CD4-positive, alpha-beta memory T cell (primary cell): Measurements from ENCODE around the gene RAB22A. TPM values are rescaled to one million over a fixed set of nuclear protein-coding genes. Genes with fewer than 3 reads are reported as not detected.
A peak's percentile ranks its signal among the peaks of the same experiment; 100 is the strongest.

Experiments used
- CTCF ChIA-PET: fragments of 350-600 bp; sonication (Branson Sonifier 250); formaldehyde crosslinking; loops from one replicate; lab custom pipeline; 2021; ENCODE audit warnings: inconsistent platforms; ENCODE audit not compliant: partially characterized antibody; lab: Charles Lee
- POLR2A ChIA-PET: fragments of 350-600 bp; sonication (Branson Sonifier 250); formaldehyde crosslinking; loops from one replicate; lab custom pipeline; 2021; ENCODE audit not compliant: partially characterized antibody; lab: Charles Lee
- DNase-seq, 5 donors: peaks; one replicate each; pipeline versions ENCODE4 v3.0.0 to v3.0.0-alpha.2; 2020 to 2022; ENCODE audit warnings: mixed read lengths in 1 of 5
- H3K27ac ChIP-seq: one replicate; pipeline ENCODE4 v1.7.0; 2013; ENCODE audit warnings: low read depth, low read length
- H3K27me3 ChIP-seq: 2 replicates; pipeline ENCODE4 v1.7.0; 2013; ENCODE audit warnings: mild to moderate bottlenecking, low read length, moderate library complexity; ENCODE audit not compliant: insufficient read depth
- H3K36me3 ChIP-seq: 2 replicates; pipeline ENCODE4 v1.7.0; 2013; ENCODE audit warnings: mild to moderate bottlenecking, low read length, moderate library complexity; ENCODE audit not compliant: insufficient read depth
- H3K4me1 ChIP-seq: 2 replicates; pipeline ENCODE4 v1.7.0; 2013; ENCODE audit warnings: mild to moderate bottlenecking, low read length, moderate library complexity; ENCODE audit not compliant: insufficient read depth
- H3K4me3 ChIP-seq, 2 donors: one replicate each; pipeline ENCODE4 v1.7.0; 2013; ENCODE audit warnings: low read length in 2 of 2, mild to moderate bottlenecking in 1 of 2
- H3K9me3 ChIP-seq, 2 donors: one replicate each; pipeline ENCODE4 v1.7.0; 2013; ENCODE audit warnings: low read length in 2 of 2, control low read depth in 1 of 2; ENCODE audit not compliant: control insufficient read depth in 1 of 2
- H3K27ac Mint-ChIP-seq, 7 donors: one replicate each; pipeline ENCODE4 v1.8.0; 2020 to 2021; ENCODE audit warnings: mixed read lengths in 7 of 7, mild to moderate bottlenecking in 6 of 7, inconsistent platforms in 3 of 7, moderate library complexity in 3 of 7
- H3K27me3 Mint-ChIP-seq, 2 donors: one replicate each; pipeline ENCODE4 v1.8.0; 2020 to 2021; ENCODE audit warnings: mixed read lengths in 2 of 2
- H3K36me3 Mint-ChIP-seq, 2 donors: one replicate each; pipeline ENCODE4 v1.8.0; 2020 to 2021; ENCODE audit warnings: mixed read lengths in 2 of 2, inconsistent platforms in 1 of 2, mild to moderate bottlenecking in 1 of 2
- H3K4me1 Mint-ChIP-seq, 4 donors: one replicate each; pipeline ENCODE4 v1.8.0; 2020 to 2021; ENCODE audit warnings: mixed read lengths in 4 of 4, mild to moderate bottlenecking in 1 of 4
- H3K4me3 Mint-ChIP-seq, 8 donors: one replicate each; pipeline ENCODE4 v1.8.0; 2020 to 2021; ENCODE audit warnings: mixed read lengths in 8 of 8, mild to moderate bottlenecking in 7 of 8, moderate library complexity in 6 of 8, inconsistent platforms in 3 of 8
- H3K9me3 Mint-ChIP-seq, 8 donors: one replicate each; pipeline ENCODE4 v1.8.0; 2020 to 2021; ENCODE audit warnings: mixed read lengths in 8 of 8, mild to moderate bottlenecking in 5 of 8, inconsistent platforms in 3 of 8, moderate library complexity in 1 of 8
- intact Hi-C: fragments of 100-400 bp; cut with micrococcal nuclease; formaldehyde crosslinking; loops from one replicate; pipeline ENCODE4 v1.15.1; 2023
- polyA plus RNA-seq, 2 donors: library from polyadenylated mRNA; unstranded; fragments of 300-500 nt; fragmentation: Illumina TruSeq; gene quantifications; one replicate each; pipeline ENCODE4 v1.2.3, GENCODE V29; 2021
- total RNA-seq, 2 experiments: library from RNA; stranded (reverse); gene quantifications; one replicate each; pipeline ENCODE4 v1.2.3, GENCODE V29; 2021

The RAB22A gene
- total and polyA plus RNA-seq, 4 experiments from 2014 or later = 11.0 to 23.6 (median 20.4) TPM

DNA sequence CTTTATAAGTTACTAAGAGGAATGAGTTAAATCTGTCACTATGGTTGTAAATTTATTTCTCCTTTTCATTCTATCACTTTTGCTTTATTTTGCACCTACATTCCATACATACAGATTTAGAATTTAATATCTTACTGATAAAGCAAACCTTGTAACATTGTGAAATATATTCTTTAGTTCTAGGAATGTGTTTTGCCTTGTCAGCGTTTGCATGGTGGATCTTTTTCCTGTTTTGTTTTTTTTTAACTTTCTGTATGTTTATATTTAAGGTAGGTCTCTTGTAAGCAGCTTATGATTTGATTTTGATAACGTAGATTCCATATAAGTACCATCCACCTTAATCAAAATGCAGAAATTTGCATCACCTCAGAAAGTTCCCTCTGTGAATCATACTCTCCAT, 16.4 kb downstream of the RAB22A start:
- H3K4me1 Mint-ChIP-seq = peaks cover 46 to 72% (median 59%) of the 10 kb centered on the region in 4 donors
- peaks cover 3% of the 10 kb centered on the region for H3K36me3 ChIP-seq
- no peaks in the 10 kb centered on the region for H3K27me3 Mint-ChIP-seq
- ChIA-PET POLR2A (no interaction called here), CTCF (no interaction called here)
- H3K36me3 Mint-ChIP-seq = peaks cover 14 to 17% of the 10 kb centered on the region in 2 donors
- no peak overlapping the region for H3K4me3 ChIP-seq
- peaks cover 17% of the 10 kb centered on the region for H3K4me1 ChIP-seq
- H3K9me3 ChIP-seq = no peaks in the 10 kb centered on the region
- no peaks in the 10 kb centered on the region for H3K9me3 Mint-ChIP-seq
- no peak for DNase-seq
- peak overlapping the region in 2 of 7 donors; percentile 37 to 76 for H3K27ac Mint-ChIP-seq
- intact Hi-C loops = no loop called here
- H3K27me3 ChIP-seq = no peaks in the 10 kb centered on the region
- peak overlapping the region in 2 of 8 donors; percentile 6 to 14 for H3K4me3 Mint-ChIP-seq
- no peak overlapping the region for H3K27ac ChIP-seq

DNA sequence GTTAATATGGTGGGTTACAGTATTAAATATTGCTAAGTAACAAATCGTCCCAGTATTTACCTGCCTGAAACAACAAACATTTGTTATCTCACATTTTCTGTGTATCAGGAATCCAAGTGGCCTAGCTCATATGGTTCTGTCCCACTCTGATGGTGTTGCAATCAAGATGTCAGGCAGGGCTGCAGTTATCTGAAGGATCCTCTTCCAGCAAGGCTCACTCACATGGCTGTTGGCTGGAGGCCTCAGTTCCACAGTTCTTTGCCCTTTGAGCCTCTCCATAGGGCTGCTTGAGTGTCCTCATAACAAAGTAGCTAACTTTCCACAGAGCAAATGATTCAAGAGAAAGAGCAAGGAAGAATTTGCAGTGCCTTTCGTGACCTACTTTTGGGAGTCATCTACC, 17.7 kb downstream of the RAB22A start:
- Mint-ChIP-seq H3K27ac (no peak overlapping the region), H3K4me1 (peaks cover 43 to 69% (median 55%) of the 10 kb centered on the region in 4 donors)
- peaks cover 17% of the 10 kb centered on the region for H3K4me1 ChIP-seq

DNA sequence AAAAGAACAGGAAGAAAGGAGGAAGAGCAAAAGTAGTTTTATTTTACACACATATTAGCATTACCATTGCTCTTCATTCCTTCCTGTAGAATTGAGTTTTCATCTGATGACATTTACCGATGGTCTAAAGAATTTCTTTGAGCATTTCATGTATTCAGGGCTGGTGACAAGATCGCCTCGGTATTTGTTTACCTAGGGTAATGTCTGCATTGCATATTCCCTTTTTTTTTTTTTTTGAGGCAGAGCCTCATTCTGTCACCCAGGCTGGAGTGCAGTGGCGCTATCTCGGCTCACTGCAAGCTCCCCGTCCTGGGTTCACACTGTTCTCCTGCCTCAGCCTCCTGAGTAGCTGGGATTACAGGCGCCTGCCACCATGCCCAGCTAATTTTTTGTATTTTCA, 19.3 kb downstream of the RAB22A start:
- ChIA-PET POLR2A (no interaction called here), CTCF (no interaction called here)
- no peak for DNase-seq
- H3K36me3 Mint-ChIP-seq = peaks cover 23 to 30% of the 10 kb centered on the region in 2 donors
- peaks cover 3% of the 10 kb centered on the region for H3K36me3 ChIP-seq
- peak overlapping the region in 1 of 7 donors; percentile 15 for H3K27ac Mint-ChIP-seq
- intact Hi-C loops = no loop called here
- H3K27me3 ChIP-seq = no peaks in the 10 kb centered on the region
- H3K4me3 Mint-ChIP-seq = no peak overlapping the region
- H3K9me3 ChIP-seq = no peaks in the 10 kb centered on the region
- H3K27ac ChIP-seq = no peak overlapping the region
- no peaks in the 10 kb centered on the region for H3K9me3 Mint-ChIP-seq
- H3K27me3 Mint-ChIP-seq = no peaks in the 10 kb centered on the region
- no peak overlapping the region for H3K4me3 ChIP-seq
- peaks cover 17% of the 10 kb centered on the region for H3K4me1 ChIP-seq
- peaks cover 42 to 62% (median 53%) of the 10 kb centered on the region in 4 donors for H3K4me1 Mint-ChIP-seq

More for the DNA sequence above, 17.7 kb downstream of the RAB22A start:
- Histone ChIP-seq H3K27ac (no peak overlapping the region), H3K4me3 (no peak overlapping the region), H3K27me3 (no peaks in the 10 kb centered on the region), H3K36me3 (peaks cover 3% of the 10 kb centered on the region), H3K9me3 (no peaks in the 10 kb centered on the region)
- no peak for DNase-seq
- ChIA-PET CTCF (no interaction called here), POLR2A (no interaction called here)
- Mint-ChIP-seq H3K9me3 (no peaks in the 10 kb centered on the region), H3K27me3 (no peaks in the 10 kb centered on the region), H3K4me3 (peak overlapping the region in 1 of 8 donors; percentile 8), H3K36me3 (peaks cover 19 to 20% of the 10 kb centered on the region in 2 donors)
- intact Hi-C loops = no loop called here

DNA sequence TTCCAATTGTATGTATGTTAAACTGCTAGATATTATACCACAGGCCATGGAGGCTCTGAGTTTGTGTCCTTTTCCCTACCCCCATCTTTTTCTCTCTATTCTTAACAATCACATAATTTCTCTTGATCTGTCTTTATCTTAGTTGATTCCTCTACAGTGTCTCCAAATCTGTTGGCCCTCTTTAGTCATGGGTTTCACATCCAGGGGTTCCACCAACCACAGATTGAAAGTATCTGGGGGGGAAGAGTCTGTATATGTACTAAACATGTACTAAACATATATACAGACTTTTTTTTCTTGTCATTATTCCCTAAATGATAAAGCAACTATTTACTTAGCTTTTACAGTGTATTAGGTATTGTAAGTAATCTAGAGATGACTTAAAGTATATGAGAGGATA, 20.2 kb downstream of the RAB22A start:
- H3K9me3 Mint-ChIP-seq = no peaks in the 10 kb centered on the region
- H3K36me3 ChIP-seq = peaks cover 3% of the 10 kb centered on the region
- H3K27me3 ChIP-seq = no peaks in the 10 kb centered on the region
- H3K4me3 ChIP-seq = no peak overlapping the region
- POLR2A ChIA-PET = no interaction called here
- H3K9me3 ChIP-seq = no peaks in the 10 kb centered on the region
- no peak overlapping the region for H3K4me3 Mint-ChIP-seq
- H3K27ac ChIP-seq = no peak overlapping the region
- no peak overlapping the region for H3K27ac Mint-ChIP-seq
- no peaks in the 10 kb centered on the region for H3K27me3 Mint-ChIP-seq
- peaks cover 26 to 30% of the 10 kb centered on the region in 2 donors for H3K36me3 Mint-ChIP-seq
- CTCF ChIA-PET = no interaction called here
- peaks cover 17% of the 10 kb centered on the region for H3K4me1 ChIP-seq
- no peak for DNase-seq
- intact Hi-C loops = no loop called here
- H3K4me1 Mint-ChIP-seq = peaks cover 40 to 54% (median 48%) of the 10 kb centered on the region in 4 donors

DNA sequence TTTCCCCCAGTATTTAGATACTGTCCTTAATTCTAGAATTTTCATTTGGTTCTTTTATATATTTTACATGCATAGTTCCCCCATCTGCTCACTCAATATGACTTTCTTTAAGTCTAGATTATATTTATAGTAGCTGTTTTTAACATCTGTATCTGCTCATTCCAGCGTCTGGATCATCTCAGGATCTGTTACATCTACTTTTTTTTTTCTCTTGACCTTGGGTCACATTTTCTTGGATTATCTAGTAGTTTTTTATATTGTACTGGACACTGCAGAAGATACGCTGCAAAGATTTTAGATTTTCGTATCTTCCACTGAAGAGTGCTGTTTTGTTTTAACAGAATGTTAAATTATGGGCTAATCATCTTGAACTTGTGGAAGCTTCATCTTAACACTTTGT, 20.7 kb downstream of the RAB22A start:
- Histone ChIP-seq H3K36me3 (peaks cover 3% of the 10 kb centered on the region), H3K27ac (no peak overlapping the region), H3K4me3 (no peak overlapping the region), H3K9me3 (no peaks in the 10 kb centered on the region), H3K4me1 (peaks cover 16% of the 10 kb centered on the region), H3K27me3 (no peaks in the 10 kb centered on the region)
- Mint-ChIP-seq H3K4me1 (peaks cover 40 to 58% (median 50%) of the 10 kb centered on the region in 4 donors), H3K9me3 (no peaks in the 10 kb centered on the region), H3K4me3 (no peak overlapping the region), H3K36me3 (peaks cover 30 to 33% of the 10 kb centered on the region in 2 donors), H3K27me3 (no peaks in the 10 kb centered on the region), H3K27ac (no peak overlapping the region)
- no peak for DNase-seq
- CTCF ChIA-PET = no interaction called here
- POLR2A ChIA-PET = no interaction called here
- intact Hi-C loops = no loop called here

DNA sequence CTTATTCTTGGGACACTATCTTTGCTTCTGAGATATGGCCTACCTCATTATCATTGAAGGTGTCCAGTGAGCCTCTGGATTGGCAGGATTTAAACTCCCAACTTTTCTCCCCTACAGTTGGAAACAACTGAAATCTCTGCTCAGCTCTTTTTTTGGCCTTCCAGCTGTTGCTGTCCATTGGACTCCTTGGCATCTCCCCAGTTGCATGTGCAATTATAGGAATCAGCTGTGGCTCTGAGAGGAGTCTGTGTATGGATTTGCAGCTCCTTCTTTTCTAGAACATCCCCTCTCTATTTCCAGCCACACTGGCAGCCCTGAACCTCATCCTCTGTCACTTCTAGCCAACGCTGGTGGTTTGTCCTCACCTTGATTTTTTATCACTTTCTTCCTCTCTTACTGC, 21.2 kb downstream of the RAB22A start:
- H3K9me3 ChIP-seq = no peaks in the 10 kb centered on the region
- H3K36me3 ChIP-seq = peaks cover 3% of the 10 kb centered on the region
- Mint-ChIP-seq H3K9me3 (no peaks in the 10 kb centered on the region), H3K36me3 (peaks cover 31 to 32% of the 10 kb centered on the region in 2 donors), H3K4me3 (no peak overlapping the region), H3K27ac (no peak overlapping the region), H3K4me1 (peaks cover 36 to 56% (median 49%) of the 10 kb centered on the region in 4 donors), H3K27me3 (no peaks in the 10 kb centered on the region)
- H3K4me3 ChIP-seq = no peak overlapping the region
- ChIA-PET POLR2A (no interaction called here), CTCF (no interaction called here)
- H3K27ac ChIP-seq = no peak overlapping the region
- peaks cover 12% of the 10 kb centered on the region for H3K4me1 ChIP-seq
- no peak for DNase-seq
- H3K27me3 ChIP-seq = no peaks in the 10 kb centered on the region
- intact Hi-C loops = no loop called here

DNA sequence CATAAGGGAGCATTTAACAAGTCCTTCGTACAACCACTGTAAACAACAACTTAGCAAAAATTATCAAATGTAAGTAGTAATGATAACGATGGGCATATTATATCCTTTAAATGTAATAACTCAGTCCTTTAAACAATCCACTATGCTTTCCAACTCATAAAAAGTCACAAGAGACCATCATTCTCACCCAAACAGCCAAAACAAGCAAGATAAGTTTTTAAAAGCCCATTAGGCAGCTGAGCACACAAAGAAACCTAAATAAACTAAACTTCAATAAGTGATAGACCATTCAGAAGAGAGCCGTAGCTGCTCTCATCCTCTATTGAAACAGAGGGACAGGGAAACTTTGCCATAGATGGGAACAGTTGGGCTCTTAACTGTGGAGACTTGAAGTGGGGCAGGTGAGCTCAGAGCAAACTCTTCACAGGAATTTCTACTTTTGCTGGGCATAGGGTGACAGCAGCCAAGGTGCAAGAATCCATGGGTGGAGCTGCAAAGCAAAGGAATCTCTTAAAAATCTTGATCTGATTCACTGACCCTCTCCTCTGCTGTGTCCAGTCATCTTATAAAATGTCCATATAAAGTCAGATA, 22.5 kb downstream of the RAB22A start:
- no peaks in the 10 kb centered on the region for H3K9me3 Mint-ChIP-seq
- Histone ChIP-seq H3K27ac (no peak overlapping the region), H3K27me3 (no peaks in the 10 kb centered on the region), H3K9me3 (no peaks in the 10 kb centered on the region), H3K4me1 (peaks cover 6% of the 10 kb centered on the region), H3K36me3 (peaks cover 3% of the 10 kb centered on the region), H3K4me3 (no peak overlapping the region)
- no peak for DNase-seq
- peaks cover 31 to 33% of the 10 kb centered on the region in 2 donors for H3K36me3 Mint-ChIP-seq
- H3K4me1 Mint-ChIP-seq = peaks cover 29 to 47% (median 43%) of the 10 kb centered on the region in 4 donors
- CTCF ChIA-PET = no interaction called here
- H3K4me3 Mint-ChIP-seq = no peak overlapping the region
- POLR2A ChIA-PET = no interaction called here
- H3K27me3 Mint-ChIP-seq = no peaks in the 10 kb centered on the region
- intact Hi-C loops = no loop called here
- H3K27ac Mint-ChIP-seq = no peak overlapping the region
